Kidney epithelial cell (primary cell): ENCODE measurements around the gene SRPK2. TPM values are rescaled to one million over a fixed set of nuclear protein-coding genes. Genes with fewer than 3 reads are reported as not detected.

Experiments used
- DNase-seq: peaks from one replicate; pipeline ENCODE4 v3.0.0-alpha.2; 2010; ENCODE audit warnings: low read depth
- H3K27me3 ChIP-seq: 2 replicates; pipeline ENCODE4 v1.6.0; 2011; ENCODE audit warnings: low read length; ENCODE audit not compliant: control insufficient read depth, insufficient read depth
- H3K36me3 ChIP-seq: 2 replicates; pipeline ENCODE4 v1.5.1; 2011; ENCODE audit warnings: low read length; ENCODE audit not compliant: control insufficient read depth, insufficient read depth
- H3K4me3 ChIP-seq: 2 replicates; pipeline ENCODE4 v1.5.1; 2011; ENCODE audit warnings: low read depth, mild to moderate bottlenecking, control low read depth, low read length
- CTCF ChIP-seq: IDR thresholded peaks from 2 replicates; pipeline ENCODE4 v1.5.1; 2011; ENCODE audit warnings: mild to moderate bottlenecking, moderate library complexity, low read length, control low read depth, inconsistent platforms; ENCODE audit not compliant: insufficient read depth, poor library complexity, severe bottlenecking
- total RNA-seq: library from RNA; depleted of rRNA; stranded (reverse); fragments of >200 nt; gene quantifications from 2 replicates; pipeline ENCODE4 v1.2.3, GENCODE V29; 2015

SRPK2 gene
- total RNA-seq, 1 donor from 2014 or later: 33.9 TPM

GRCh38 chr7:105067691-105068090 is 321.0 kb downstream of the SRPK2 start:
- DNase-seq: no peak
- Histone ChIP-seq H3K27me3 (no peaks in the 10 kb centered on the region), H3K36me3 (peaks cover 2% of the 10 kb centered on the region), H3K4me3 (no peak overlapping the region)
- TF ChIP-seq CTCF: no peak

Other genes with a start within 250 kb of the SRPK2 start
- 16.6 and 18.2 TPM in 2 replicates for gene PUS7, start 133.3 kb upstream of the SRPK2 start, total RNA-seq
- gene RINT1, start 143.3 kb upstream of the SRPK2 start, total RNA-seq: 14.2 and 21.9 TPM in 2 replicates
- gene EFCAB10, start 192.6 kb upstream of the SRPK2 start, total RNA-seq: 2.1 and 2.5 TPM in 2 replicates